ENCODE results near the gene GLYATL1.

DNA sequence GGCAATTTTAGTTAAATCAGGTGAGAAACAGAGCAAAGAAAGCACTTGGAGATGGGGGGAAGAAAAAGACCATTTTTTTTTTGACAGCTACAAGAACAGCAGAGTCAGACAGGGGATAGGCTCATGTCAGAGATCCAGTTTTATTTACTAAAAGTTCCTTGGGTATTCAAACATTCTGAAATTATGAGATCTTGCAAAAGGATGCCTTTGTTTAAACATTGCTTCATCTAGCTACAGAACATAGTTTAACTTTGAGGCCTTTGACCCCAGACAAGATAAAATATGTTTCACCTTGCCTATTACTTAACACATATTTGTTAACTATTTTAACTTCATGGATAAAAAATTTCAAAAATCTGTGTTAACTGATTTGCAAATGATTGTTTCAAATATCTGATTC lies 6.4 kb downstream of the GLYATL1 start:
- no peak for TF ChIP-seq GATA2 (IDR thresholded peaks at IDR 0.05; ENCODE audit: low read depth, low read length)
- no peak for TF ChIP-seq GATA3 (IDR thresholded peaks at IDR 0.05; ENCODE audit: low read depth, low read length)
